Stimulated activated CD8-positive, alpha-beta memory T cell treated with anti-CD3 and anti-CD28 coated beads, Interleukin-2, amount 100 ng/mL, for 48 hours (primary cell): Measurements from ENCODE around the gene ZNF692.
"Not testable (repeated sequence)": the region's sequence is repeated elsewhere in the genome, so short reads cannot be mapped to it uniquely, and the experiment has no call there.

ENCODE experiments used
- DNase-seq, 2 donors: peaks; one replicate each; pipeline ENCODE4 v3.0.0-alpha.2; 2020; ENCODE audit warnings: low read depth in 2 of 2

ZNF692 gene

GRCh38 chr1:248858891-248859889, at the start of gene ZNF692:
Gene ZNF692 (minus strand): TSS chr1:248859085. CDS start chr1:248858309, 776 bp downstream.
- peak; percentile 95 for DNase-seq

GRCh38 chr1:248906753-248907661, 48.1 kb upstream of the ZNF692 start:
- no peak for DNase-seq

- DNase-seq = peak; percentile 96 to 97
These were observed 47.3 kb upstream of the ZNF692 start, which contains the start of gene PGBD2 for GRCh38 chr1:248906009-248906752. Gene PGBD2 (plus strand): TSS chr1:248906235. CDS start chr1:248913863, 7,628 bp downstream.

GRCh38 chr1:248905662-248906008, 46.8 kb upstream of the ZNF692 start:
- DNase-seq = no peak

GRCh38 chr1:248904437-248905216, 45.7 kb upstream of the ZNF692 start:
- DNase-seq = no peak

- no peak for DNase-seq
These were observed 42.7 kb upstream of the ZNF692 start for GRCh38 chr1:248901578-248901977.

GRCh38 chr1:248900637-248901036, 41.8 kb upstream of the ZNF692 start:
- DNase-seq = no peak

- no peak for DNase-seq
These were observed 38.8 kb upstream of the ZNF692 start for GRCh38 chr1:248897412-248898337.

- DNase-seq = no peak
These were observed 36.0 kb upstream of the ZNF692 start for GRCh38 chr1:248894837-248895236.

GRCh38 chr1:248892590-248892989, 33.7 kb upstream of the ZNF692 start:
- no peak for DNase-seq

GRCh38 chr1:248891758-248892157, 32.9 kb upstream of the ZNF692 start:
- no peak for DNase-seq

GRCh38 chr1:248890549-248891498, 31.9 kb upstream of the ZNF692 start:
- DNase-seq = no peak

GRCh38 chr1:248889914-248890243, 31.0 kb upstream of the ZNF692 start:
- not testable (repeated sequence) for DNase-seq

- no peak for DNase-seq
These were observed 27.5 kb upstream of the ZNF692 start for GRCh38 chr1:248886237-248886895.

GRCh38 chr1:248885646-248886045, 26.8 kb upstream of the ZNF692 start:
- no peak for DNase-seq

- no peak for DNase-seq
These were observed 25.9 kb upstream of the ZNF692 start for GRCh38 chr1:248884632-248885295.

GRCh38 chr1:248882427-248882826, 23.5 kb upstream of the ZNF692 start:
- not testable (repeated sequence) for DNase-seq
